Effector memory CD8-positive, alpha-beta T cell (primary cell): ENCODE data around the gene INPP4A.

Experiments used
- ATAC-seq: fragments of 150-1000 bp; cut with Tn5 transposase; replicated peaks from 2 replicates; pipeline ENCODE4 v1.10.0; 2021; ENCODE audit warnings: mild to moderate bottlenecking, moderate library complexity
- DNase-seq, 3 experiments: peaks; one replicate each; pipeline ENCODE4 v3.0.0; 2021
- H3K27ac Mint-ChIP-seq, 2 donors: one replicate each; pipeline ENCODE4 v1.8.0; 2022; ENCODE audit warnings: mild to moderate bottlenecking in 2 of 2, mixed read lengths in 2 of 2, moderate library complexity in 2 of 2
- H3K27me3 Mint-ChIP-seq, 2 donors: one replicate each; pipeline ENCODE4 v1.8.0; 2022; ENCODE audit warnings: mixed read lengths in 2 of 2
- H3K36me3 Mint-ChIP-seq: one replicate; pipeline ENCODE4 v1.8.0; 2022; ENCODE audit warnings: mild to moderate bottlenecking, moderate library complexity, mixed read lengths; ENCODE audit not compliant: insufficient read depth
- H3K4me1 Mint-ChIP-seq, 2 donors: one replicate each; pipeline ENCODE4 v1.8.0; 2022; ENCODE audit warnings: low read depth in 2 of 2, mixed read lengths in 2 of 2
- H3K4me3 Mint-ChIP-seq, 2 donors: one replicate each; pipeline ENCODE4 v1.8.0; 2022; ENCODE audit warnings: mild to moderate bottlenecking in 2 of 2, mixed read lengths in 2 of 2, moderate library complexity in 2 of 2
- H3K9me3 Mint-ChIP-seq, 2 donors: one replicate each; pipeline ENCODE4 v1.8.0; 2022; ENCODE audit warnings: mixed read lengths in 2 of 2

The INPP4A gene

GRCh38 chr2:98505311-98505808 lies 60.7 kb downstream of the INPP4A start:
- Mint-ChIP-seq H3K4me3 (peak overlapping the region; percentile 31 to 58), H3K4me1 (peaks cover 81 to 90% of the 10 kb centered on the region in 2 donors), H3K27ac (peak overlapping the region; percentile 73 to 85), H3K27me3 (no peaks in the 10 kb centered on the region), H3K36me3 (peaks cover 16% of the 10 kb centered on the region), H3K9me3 (no peaks in the 10 kb centered on the region)
- DNase-seq (peak in 1 of 3 experiments; percentile 13), ATAC-seq (peak; percentile 45)

GRCh38 chr2:98505971-98506664 lies 61.5 kb downstream of the INPP4A start:
- H3K9me3 Mint-ChIP-seq: no peaks in the 10 kb centered on the region
- no peak for DNase-seq
- no peak for ATAC-seq
- peak overlapping the region; percentile 73 to 85 for H3K27ac Mint-ChIP-seq
- peak overlapping the region in 1 of 2 donors; percentile 58 for H3K4me3 Mint-ChIP-seq
- peaks cover 14% of the 10 kb centered on the region for H3K36me3 Mint-ChIP-seq
- H3K27me3 Mint-ChIP-seq: no peaks in the 10 kb centered on the region
- peaks cover 80 to 91% of the 10 kb centered on the region in 2 donors for H3K4me1 Mint-ChIP-seq

GRCh38 chr2:98506881-98507280 lies 62.2 kb downstream of the INPP4A start:
- Mint-ChIP-seq H3K9me3 (no peaks in the 10 kb centered on the region), H3K4me3 (no peak overlapping the region), H3K27me3 (no peaks in the 10 kb centered on the region), H3K4me1 (peaks cover 84 to 92% of the 10 kb centered on the region in 2 donors), H3K27ac (peak overlapping the region; percentile 73 to 85), H3K36me3 (peaks cover 14% of the 10 kb centered on the region)
- DNase-seq (no peak), ATAC-seq (no peak)

DNA sequence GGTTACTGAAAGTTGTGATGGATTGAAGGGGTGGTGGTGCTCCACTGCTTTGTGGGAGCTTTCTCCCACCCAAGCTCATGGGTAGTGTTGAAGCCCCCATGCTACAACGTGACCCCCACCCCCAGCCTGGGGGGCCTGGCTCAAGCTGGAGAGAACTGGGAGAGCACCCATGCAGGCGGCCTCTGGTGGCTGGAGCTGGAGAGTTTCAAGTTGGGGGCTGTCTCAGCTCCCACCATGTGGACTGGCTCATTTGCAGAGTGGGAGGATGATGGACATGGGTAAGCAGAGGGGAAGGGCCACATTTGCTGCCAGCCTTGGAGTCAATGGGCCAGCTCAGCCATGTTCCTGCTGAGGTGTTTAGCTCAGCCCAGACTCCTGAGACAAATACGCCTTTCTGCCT lies 62.8 kb downstream of the INPP4A start:
- H3K27me3 Mint-ChIP-seq: no peaks in the 10 kb centered on the region
- peak overlapping the region in 1 of 2 donors; percentile 48 for H3K4me3 Mint-ChIP-seq
- peaks cover 84 to 92% of the 10 kb centered on the region in 2 donors for H3K4me1 Mint-ChIP-seq
- H3K36me3 Mint-ChIP-seq: peaks cover 14% of the 10 kb centered on the region
- ATAC-seq (no peak), DNase-seq (no peak)
- no peaks in the 10 kb centered on the region for H3K9me3 Mint-ChIP-seq
- peak overlapping the region; percentile 73 to 85 for H3K27ac Mint-ChIP-seq

DNA sequence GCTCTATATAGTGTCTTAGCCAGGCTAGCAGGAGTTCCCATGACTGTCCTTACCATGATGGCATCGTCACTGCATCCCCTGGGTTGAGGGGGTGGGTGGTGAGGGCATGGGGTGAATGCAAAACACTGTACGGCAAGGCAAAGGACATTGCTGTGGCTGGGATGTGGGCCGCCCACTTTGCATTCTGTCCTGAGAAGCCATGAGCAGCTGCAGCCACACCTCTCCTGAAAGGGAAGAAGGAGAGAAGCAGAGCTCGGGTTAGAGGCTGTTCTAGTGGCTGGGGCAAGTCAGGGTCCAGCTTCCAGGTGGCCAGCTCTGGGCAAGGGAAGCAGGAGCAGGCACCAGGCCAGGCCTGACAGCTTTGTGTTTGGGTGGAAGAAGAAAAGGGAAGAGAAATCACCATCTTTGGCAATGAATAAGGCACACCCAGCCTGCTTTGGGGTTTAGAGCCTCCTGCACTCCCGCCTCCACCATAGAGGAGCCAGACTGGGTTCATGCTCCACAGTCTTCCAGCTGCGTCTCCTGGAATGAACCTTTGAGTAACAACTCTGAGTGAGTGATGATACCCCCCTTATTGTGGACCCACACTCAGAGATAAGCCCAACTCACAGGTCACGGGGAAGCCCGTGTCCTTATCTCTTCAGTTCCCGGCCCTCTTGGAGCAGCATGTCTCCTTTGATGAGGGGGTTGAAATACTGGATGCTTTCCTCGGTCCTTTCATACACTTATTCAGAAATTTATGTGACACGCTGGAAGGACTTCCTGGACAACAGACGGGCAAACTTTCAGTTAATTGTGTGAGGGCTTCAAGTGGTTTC lies 63.4 kb downstream of the INPP4A start:
- Mint-ChIP-seq H3K4me3 (peak overlapping the region; percentile 11 to 49), H3K36me3 (peaks cover 14% of the 10 kb centered on the region), H3K27ac (peak overlapping the region; percentile 73 to 85), H3K27me3 (no peaks in the 10 kb centered on the region), H3K4me1 (peaks cover 81 to 92% of the 10 kb centered on the region in 2 donors), H3K9me3 (no peaks in the 10 kb centered on the region)
- no peak for ATAC-seq
- no peak for DNase-seq

DNA sequence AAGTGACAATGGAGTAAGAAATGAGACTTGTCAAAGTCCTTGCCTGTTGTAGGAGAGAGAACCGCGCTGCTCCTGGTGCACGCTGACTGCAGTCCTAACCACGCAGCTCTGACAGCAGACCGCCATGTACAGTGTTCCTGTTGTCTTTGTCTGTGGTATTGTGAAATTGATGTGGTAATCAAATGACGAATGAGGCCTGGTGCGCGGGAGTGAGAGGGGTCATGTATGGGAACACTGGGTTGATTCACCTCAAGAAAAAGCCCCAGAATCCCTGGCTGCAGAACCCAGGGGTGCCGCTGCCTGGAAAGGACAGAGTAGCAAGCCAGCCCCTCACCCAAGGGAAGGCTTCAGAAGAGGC lies 64.0 kb downstream of the INPP4A start:
- Mint-ChIP-seq H3K4me3 (peak overlapping the region; percentile 11 to 49), H3K36me3 (peaks cover 14% of the 10 kb centered on the region), H3K27ac (peak overlapping the region; percentile 73 to 85), H3K9me3 (no peaks in the 10 kb centered on the region), H3K27me3 (no peaks in the 10 kb centered on the region), H3K4me1 (peaks cover 81 to 92% of the 10 kb centered on the region in 2 donors)
- DNase-seq (peak in 2 of 3 experiments; percentile 38 to 44), ATAC-seq (peak; percentile 87)

DNA sequence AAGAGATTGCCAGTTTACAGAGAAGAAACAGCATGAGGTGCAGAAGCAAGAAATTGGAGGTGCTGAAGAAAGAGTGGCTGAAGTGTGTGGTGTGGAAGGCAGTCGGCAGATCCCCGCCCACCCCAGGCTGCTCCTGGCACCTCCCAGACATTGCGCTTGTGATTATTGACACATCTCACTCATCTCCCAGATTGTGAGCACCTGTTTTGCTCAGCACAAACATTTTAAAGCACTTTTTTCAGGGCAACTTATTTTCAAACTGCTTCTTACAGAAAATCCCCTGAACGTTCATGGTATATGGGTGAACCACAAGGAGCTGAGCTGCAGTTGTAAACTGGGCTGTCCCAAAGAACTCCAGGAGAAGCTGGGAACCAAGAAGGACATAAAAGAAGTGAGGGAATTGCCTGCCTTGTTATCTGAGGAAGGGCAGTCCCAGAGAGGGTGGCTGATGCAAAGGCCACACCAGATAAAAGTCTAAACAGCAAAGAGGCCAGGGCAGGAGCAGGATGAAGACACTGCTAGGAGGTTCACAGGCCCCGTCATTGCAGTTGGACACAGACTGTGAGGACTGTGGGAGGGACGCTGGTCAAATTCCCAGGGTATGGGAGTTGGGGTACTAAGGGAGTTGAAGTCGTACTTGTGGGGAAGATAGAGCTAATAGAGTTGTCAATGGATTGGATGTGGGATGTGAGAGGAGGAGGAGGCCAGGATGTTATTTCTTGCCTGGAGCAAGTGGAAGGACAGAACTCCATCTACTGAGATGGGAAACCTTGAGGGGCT lies 65.1 kb downstream of the INPP4A start:
- no peaks in the 10 kb centered on the region for H3K27me3 Mint-ChIP-seq
- peak overlapping the region in 1 of 2 donors; percentile 49 for H3K4me3 Mint-ChIP-seq
- peak overlapping the region; percentile 73 to 85 for H3K27ac Mint-ChIP-seq
- no peaks in the 10 kb centered on the region for H3K9me3 Mint-ChIP-seq
- peaks cover 77 to 91% of the 10 kb centered on the region in 2 donors for H3K4me1 Mint-ChIP-seq
- DNase-seq: no peak
- H3K36me3 Mint-ChIP-seq: peaks cover 17% of the 10 kb centered on the region
- ATAC-seq: no peak

DNA sequence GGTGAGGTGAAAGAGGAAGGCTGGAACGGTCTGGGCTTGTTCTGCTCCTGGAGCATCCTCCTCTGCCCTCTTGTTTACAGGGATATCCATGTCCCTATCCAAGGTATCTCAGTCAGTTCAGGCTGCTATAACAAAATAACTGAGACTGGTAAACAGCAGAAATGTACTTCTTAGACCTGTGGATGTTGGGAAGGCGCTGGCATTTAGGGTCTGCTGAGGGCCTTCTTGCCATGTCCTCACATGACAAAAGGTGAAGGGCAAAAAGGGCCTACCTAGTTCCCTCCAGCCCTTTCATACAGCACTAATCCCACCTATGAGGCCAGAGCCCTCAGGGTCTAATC lies 65.6 kb downstream of the INPP4A start:
- Mint-ChIP-seq H3K36me3 (peaks cover 16% of the 10 kb centered on the region), H3K4me3 (no peak overlapping the region), H3K4me1 (peaks cover 74 to 90% of the 10 kb centered on the region in 2 donors), H3K27me3 (no peaks in the 10 kb centered on the region), H3K27ac (peak overlapping the region; percentile 73 to 85), H3K9me3 (no peaks in the 10 kb centered on the region)
- DNase-seq: no peak
- no peak for ATAC-seq

GRCh38 chr2:98511981-98512380 lies 67.3 kb downstream of the INPP4A start:
- Mint-ChIP-seq H3K9me3 (no peaks in the 10 kb centered on the region), H3K4me1 (peaks cover 76 to 90% of the 10 kb centered on the region in 2 donors), H3K36me3 (peaks cover 6% of the 10 kb centered on the region), H3K27ac (peak overlapping the region; percentile 79 to 85), H3K27me3 (no peaks in the 10 kb centered on the region), H3K4me3 (peak overlapping the region; percentile 37 to 56)
- DNase-seq (no peak), ATAC-seq (peak; percentile 23)

GRCh38 chr2:98512699-98513098 lies 68.0 kb downstream of the INPP4A start:
- H3K4me3 Mint-ChIP-seq: peak overlapping the region in 1 of 2 donors; percentile 24
- H3K27ac Mint-ChIP-seq: peak overlapping the region; percentile 85 to 86
- peaks cover 78 to 90% of the 10 kb centered on the region in 2 donors for H3K4me1 Mint-ChIP-seq
- no peaks in the 10 kb centered on the region for H3K9me3 Mint-ChIP-seq
- peaks cover 4% of the 10 kb centered on the region for H3K36me3 Mint-ChIP-seq
- ATAC-seq (no peak), DNase-seq (no peak)
- H3K27me3 Mint-ChIP-seq: no peaks in the 10 kb centered on the region

DNA sequence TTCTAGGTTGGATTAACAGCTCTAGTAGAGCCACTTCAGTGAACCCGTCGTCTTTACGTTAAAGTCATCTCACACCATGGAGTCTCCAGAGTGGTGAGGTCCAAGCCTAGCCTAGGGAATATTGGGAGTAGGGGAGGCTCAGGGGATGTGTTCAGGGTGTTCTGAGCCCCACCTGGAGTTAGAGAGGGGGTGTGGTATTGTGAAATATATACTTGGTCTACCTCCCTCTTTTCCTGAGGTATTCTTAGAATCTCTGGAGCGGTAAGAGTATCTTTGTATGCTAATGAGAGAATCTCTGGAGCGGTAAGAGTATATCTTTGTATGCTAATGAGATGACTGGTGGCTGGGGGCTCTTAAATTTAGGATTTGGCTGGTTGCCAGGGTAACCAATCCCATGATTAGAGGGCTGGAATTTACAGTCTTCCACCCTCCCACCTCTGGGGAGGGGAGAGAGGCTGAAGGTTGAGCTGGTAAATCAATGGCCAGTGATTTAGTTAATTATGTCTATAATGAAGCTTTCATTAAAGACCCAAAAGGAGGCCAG lies 69.5 kb downstream of the INPP4A start:
- Mint-ChIP-seq H3K9me3 (no peaks in the 10 kb centered on the region), H3K27ac (peak overlapping the region; percentile 85 to 86)
- DNase-seq: no peak

GRCh38 chr2:98514879-98515249 lies 70.2 kb downstream of the INPP4A start:
- peaks cover 12% of the 10 kb centered on the region for H3K36me3 Mint-ChIP-seq
- H3K4me1 Mint-ChIP-seq: peaks cover 68 to 91% of the 10 kb centered on the region in 2 donors
- DNase-seq (no peak), ATAC-seq (no peak)
- peak overlapping the region; percentile 52 to 85 for H3K27ac Mint-ChIP-seq
- no peaks in the 10 kb centered on the region for H3K9me3 Mint-ChIP-seq
- no peaks in the 10 kb centered on the region for H3K27me3 Mint-ChIP-seq
- no peak overlapping the region for H3K4me3 Mint-ChIP-seq

More for the DNA sequence above, 69.5 kb downstream of the INPP4A start:
- ATAC-seq: no peak
- Mint-ChIP-seq H3K36me3 (peaks cover 7% of the 10 kb centered on the region), H3K4me3 (peak overlapping the region; percentile 3 to 29), H3K27me3 (no peaks in the 10 kb centered on the region), H3K4me1 (peaks cover 73 to 93% of the 10 kb centered on the region in 2 donors)
